NCI-H1694 (cell line): Measurements from ENCODE around the gene ASMTL.
"Not testable (repeated sequence)": the region's sequence is repeated elsewhere in the genome, so short reads cannot be mapped to it uniquely, and the experiment has no call there.

Source experiments
- DNase-seq: peaks from one replicate; lab custom pipeline; 2025; lab: John Stamatoyannopoulos, UW

Gene ASMTL

DNA sequence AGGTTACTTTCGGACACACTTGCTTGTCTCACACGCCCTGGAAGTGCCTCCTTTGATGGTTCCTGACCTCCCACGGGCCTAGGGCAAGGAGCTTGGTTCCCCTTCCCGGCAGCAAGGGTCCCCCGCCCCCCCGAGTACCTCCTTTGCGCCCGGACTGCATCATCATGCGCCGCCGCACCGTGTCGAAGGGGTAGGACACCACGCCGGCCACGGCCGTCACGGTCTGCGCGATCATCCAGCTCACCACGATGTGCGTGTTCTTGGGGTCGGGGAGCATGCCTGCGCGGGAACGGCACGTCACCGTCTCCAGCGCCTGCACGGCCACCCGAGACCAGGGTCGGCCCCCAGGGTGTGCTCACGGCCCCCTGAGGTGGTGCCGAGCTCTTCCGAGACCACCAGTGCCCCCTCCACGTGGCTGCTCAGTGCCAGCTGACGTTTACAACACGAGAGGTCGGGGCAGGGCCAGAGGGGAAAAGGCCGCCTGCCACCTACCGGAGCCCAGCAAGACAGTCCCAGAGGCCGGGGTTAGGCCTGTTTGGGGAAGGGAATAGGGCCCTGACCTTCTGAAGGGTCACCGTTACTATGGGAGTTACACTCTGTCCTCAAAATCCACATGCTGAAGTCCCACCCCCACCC, 65.5 kb downstream of the ASMTL start:
- DNase-seq: no peak

DNA sequence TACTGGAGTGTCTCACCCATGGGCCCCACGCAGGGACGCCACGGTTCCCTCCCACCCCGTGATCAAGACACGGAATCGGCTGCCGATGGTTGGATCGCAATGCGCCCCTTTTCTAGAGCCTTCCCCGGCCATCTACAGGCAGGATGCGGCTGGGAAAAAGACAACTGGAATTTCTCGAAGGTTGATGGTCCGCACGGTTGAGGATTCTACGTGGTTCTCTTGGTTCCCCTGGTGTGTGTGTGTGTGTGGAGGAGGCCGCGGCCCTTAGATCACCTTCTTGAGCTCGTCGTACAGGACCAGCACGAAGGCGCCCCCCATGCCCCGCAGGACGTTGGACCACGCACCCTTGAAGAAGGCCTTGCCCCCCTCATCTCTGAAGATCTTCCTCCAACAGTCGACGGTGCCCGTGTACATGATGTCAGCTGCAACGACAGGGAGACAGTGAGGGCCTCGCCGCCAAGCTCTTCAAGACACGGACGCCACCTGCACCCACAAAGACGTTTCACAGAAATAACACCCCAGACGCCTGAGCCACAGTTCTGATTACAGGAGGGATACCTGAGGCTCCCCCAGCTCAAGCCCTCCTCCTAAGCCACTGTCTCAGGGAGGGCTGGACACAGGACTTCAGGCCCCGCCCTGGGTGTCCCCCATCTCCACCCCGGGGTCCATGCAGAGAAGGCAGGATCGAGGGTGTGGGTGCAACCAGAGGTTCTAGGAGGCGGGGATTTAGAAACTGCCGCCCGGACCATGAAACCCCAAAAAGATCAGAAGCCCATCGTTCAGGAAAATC, 66.2 kb downstream of the ASMTL start:
- no peak for DNase-seq

DNA sequence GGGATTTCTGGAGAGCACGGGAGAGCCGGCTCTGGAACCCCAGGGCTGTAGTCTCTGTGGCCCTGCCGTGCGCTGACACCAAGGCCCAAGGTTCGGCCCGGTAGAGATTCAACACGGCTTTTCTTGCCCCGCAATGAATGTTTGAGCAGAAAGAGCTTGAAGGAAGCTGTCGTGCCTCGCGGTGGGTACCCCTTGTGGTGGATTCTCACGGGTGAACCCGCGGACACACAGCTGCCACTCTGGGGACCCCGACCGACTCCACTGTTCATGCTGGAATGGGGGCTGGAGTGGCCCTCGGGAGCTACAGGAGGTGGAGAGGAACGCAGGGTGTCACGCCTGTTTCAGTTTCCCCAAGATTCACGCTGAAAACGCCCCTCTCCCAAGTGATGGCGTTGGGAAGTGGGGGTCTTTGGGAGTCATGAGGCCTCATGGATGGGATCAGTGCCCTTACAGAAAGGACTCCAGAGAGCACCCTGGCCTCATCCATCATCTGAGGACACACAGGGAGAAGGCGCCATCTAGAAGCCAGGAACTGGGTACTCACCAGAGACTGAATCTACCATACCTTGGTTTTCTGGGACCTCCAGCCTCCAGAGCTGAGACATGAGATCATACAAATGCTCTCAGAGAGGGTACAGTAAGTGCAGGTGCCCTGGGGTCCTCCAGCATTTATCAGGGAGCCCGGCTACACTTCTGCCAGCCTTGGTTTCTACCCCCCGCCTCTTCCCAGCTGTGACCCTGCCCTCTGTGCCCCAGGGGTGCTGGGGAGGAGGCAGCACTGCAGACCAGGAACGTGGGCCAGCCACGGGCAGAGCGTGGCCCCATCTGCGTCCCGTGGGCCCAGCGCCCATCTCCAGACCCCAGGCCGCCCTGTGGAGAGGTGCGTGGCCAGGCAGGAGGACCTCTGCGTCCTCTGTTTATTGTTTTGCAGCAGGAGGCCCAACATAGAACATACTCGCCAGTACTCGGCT, 67.2 kb downstream of the ASMTL start:
- DNase-seq: no peak

DNA sequence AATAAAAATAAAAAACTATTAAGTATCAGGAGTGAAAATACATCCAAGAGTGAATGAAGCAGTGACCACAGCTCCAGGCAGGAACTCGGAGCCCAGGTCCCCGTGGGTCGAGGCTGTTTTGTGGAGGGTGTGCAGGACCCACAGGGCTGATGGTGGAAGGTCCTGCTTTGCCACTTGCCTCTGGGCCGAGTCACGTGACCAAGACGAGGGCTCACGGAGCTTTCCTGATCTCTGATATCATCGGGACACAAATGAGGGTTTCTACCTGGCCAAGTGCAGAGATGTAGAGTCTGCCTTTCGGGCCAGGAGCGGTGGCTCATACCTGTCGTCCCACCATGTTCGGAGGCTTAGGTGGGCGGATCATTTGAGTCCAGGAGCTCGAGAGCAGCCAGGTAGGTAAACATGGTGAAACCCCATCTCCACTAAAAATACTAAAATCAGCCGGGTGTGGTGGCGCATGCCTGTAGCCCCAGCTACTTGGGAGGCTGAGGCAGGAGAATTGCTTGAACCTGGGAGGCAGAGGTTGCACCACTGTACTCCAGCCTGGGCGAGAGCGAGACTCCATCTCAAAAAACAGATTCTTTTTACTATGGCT, 68.0 kb downstream of the ASMTL start:
- DNase-seq: no peak

DNA sequence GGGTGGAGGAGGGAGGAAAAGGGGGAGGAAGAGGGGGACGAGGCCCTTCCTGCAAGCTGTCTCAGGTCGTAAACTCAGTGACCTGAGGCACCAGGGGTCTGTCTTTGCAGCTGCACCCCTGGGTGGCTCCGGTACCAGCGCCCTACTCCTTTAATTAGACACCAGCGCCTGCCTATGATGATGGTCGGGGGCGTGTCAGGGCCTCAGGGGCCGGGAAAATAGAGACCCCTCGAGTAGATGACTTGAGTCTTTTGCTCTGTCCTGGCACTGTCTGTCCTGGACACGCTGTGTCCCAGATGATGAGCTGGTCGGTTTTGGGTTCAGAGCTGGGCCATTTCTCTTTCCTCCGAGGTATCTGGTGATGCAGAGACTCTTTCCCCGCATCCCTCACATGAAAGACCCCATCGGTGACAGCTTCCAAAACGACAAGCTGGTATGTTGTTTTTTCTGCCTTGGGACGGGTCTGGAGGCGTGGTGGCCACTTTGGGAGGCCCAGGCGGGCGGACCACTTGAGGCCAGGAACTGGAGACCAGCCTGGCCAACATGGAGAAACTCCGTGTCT, 72.0 kb downstream of the ASMTL start:
- DNase-seq: no peak

DNA sequence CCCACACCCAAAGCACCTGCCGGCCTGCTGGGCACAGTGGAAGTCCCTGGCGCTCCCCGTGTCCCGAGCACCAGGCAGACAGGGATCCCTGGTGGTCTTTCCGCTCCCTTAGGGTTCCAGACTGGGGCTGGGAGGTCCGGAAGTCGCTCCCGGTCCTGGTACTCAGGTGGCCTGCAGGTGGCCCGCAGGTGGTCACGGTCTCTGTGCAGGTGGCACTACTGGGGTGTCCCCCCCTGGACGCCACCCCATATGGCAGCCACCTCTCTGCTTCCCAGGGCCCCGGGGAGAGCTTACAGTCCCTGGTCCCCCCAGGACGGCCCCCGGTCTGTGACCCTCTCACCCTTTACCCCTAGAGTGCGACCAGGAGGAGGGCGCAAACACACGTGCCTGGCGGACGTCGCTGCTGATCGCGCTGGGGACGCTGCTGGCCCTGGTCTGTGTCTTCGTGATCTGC, 74.4 kb downstream of the ASMTL start:
- DNase-seq: no peak

DNA sequence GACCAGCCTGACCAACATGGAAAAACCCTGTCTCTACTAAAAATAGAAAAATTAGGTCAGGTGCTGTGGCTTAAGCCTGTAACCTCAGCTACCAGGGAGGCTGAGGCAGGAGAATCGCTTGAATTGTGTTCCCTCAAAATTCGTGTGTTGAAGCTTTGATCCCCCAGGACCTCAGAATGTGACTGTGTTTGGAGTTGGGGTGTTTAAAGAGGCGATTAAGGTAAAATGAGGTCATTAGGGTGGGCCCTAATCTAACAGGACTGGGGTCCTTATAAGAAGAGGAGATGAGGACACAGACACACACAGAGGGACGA, 84.4 kb downstream of the ASMTL start:
- DNase-seq: no peak

DNA sequence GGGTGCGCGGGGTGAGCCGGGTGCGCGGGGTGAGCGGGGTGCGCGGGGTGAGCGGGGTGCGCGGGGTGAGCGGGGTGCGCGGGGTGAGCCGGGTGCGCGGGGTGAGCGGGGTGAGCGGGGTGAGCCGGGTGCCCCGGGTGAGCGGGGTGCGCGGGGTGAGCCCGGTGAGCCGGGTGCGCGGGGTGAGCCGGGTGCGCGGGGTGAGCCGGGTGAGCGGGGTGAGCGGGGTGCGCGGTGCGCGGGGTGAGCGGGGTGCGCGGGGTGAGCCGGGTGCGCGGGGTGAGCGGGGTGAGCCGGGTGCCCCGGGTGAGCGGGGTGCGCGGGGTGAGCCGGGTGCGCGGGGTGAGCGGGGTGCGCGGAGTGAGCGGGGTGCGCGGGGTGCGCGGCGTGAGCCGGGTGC, 86.3 kb downstream of the ASMTL start:
- DNase-seq: not testable (repeated sequence)

DNA sequence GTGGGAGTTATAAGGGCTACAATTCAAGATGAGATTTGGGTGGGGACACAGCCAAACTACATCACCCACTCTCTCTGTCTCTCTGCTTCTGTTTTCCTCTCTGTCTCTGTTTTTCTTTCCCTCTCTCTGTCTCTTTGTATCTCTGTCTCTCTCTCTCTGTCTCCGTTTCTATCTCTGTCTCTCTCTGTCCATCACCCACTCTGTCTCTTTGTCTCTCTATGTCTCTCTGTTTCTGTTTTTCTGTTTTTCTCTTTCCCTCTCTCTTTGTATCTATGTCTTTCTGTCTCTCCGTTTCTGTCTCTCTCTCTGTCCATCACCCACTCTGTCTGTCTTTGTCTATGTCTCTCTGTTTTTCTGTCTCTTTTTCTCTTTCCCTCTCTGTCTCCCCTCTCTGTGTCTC, 90.8 kb downstream of the ASMTL start:
- DNase-seq: no peak

DNA sequence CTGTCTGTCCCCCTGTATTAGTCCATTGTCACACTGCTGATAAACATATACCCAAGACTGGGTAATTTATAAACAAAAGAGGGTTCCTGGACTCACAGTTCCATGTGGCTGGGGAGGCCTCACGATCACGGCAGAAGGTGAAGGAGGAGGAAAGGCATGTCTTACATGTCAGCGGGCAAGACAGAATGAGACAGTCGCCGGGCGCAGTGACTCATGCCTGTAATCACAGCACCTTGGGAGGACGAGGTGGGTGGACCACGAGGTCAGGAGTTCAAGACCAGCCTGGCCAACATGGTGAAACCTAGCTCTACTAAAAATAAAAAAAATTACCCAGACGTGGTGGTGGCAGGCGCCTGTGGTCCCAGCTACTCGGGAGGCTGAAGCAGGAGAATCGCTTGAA, 91.4 kb downstream of the ASMTL start:
- DNase-seq: no peak

DNA sequence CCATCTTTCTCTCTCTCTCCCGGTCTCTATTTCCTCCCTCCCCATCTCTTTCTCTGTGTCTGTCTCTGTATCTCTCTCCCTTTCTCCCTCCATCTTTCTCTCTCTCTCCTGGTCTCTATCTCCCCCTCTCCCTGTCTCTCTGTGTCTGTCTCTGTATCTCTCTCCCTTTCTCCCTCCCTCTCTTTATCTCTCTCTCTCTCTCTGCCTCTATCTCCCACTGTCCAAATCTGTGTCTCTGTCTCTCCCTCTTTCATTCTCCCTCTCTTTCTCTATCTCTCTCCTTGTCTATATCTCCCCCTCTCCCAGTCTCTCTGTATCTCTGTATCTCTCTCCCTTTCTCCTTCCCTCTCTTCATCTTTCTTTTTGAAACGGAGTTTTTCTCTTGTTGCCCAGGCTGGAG, 92.5 kb downstream of the ASMTL start:
- DNase-seq: no peak

DNA sequence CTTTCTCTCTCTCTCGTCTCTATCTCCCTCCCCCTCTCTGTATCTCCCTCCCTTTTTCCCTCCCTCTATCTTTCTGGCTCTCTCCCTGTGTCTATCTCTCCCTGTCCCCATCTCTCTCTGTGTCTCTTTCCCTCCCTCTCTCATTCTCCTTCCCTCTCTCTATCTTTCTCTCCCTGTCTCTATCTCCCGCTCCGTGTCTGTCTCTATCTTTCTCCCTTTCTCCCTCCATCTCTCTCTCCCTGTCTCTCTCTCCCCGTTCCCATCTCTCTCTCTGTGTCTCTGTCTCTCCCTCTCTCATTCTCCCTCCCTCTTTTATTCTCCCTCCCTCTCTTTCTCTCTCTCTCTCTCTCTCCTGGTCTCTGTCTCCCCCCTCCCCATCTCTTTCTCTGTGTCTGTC, 93.2 kb downstream of the ASMTL start:
- no peak for DNase-seq

DNA sequence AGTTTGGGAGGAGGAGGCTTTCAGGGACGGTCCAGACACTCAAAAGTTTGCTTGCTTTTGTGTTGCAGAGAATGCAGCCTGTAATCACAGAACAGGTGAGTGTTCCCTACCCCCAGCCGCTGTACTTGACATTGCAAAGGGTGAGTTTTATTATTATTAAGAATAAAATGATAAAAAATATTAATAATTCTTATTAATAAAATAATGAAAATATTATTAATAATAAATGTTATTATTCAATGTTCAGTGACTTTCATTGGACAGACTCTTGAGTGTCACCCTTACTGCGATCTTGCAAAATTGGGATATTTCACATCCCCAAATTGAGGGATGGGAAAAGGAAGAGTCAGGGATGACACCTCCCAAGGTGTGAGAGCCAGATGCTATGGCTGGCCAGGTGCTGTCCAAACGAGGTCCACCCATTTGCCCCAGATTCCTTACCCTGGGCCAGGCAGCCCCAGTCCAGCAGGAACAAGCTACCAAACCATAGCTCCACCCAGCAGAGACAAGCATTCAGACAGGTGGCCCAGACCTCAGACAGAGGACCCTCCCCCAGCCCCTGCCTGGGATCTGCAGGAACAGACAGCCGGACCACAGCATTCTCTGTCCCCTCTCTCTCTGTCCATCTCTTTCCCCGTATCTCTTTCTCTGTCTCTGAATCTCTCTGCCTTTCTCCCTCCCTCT, 93.8 kb downstream of the ASMTL start:
- no peak for DNase-seq

DNA sequence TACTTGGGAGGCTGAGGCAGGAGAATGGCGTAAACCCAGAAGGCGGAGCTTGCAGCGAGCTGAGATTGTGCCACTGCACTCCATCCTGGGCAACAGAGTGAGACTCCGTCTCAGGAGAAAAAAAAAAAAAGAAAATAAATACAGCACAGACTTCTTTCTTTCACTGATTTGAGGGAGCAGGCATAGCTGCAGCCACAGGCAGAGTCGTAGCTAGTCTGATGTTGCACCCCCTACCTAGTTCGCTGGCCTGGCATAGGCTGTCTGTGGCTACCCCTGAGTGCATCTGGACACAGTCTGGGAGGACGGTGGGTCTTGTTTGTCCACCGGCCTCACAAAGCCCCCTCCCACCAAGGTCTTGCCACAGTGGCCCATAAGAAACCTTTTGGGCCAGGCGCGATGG, 94.7 kb downstream of the ASMTL start:
- DNase-seq: no peak

DNA sequence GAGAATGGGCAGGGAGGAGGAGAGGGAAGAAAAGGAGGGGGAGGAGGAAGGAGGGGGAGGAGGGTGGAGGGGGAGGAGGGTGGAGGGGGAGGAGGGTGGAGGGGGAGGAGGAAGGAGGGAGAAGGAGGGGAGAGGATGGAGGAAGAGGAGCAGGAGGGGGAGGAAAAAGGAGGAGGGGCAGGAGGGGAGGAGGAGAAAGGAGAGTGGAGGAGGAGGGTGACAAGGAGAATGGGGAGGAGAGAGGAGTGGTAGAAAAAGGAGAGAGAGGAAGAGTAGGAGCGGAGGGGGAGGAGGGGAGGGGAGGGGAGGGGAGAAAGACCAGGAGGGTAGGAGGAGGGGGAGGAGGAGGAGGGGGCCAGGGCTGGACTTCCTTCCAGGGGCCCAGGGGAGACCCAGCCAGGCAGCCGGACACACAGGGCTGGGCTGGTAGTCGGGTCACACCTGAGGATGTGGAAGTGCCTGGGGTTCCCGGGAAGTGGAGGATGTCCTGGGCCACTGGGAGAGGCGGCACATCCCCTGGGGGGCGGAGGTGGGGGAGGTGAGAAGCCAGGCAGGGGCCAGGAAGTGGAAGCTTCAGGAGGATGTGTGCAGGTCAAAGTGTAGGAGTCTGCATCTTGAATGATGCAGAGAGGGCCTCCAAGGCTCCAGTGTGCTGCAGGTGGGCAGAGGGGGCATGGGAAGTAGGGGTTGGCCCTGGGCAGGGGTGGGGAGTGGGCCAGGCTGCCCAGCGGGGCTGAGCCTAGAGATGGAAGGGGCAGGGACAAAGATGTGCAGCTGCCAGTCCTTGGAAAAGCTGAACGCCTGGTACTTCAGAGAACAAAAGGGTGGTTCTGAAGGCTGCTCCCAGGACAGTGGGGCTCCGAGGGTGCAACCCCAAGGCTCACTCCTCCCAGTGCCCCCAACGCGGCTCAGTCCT, 97.3 kb downstream of the ASMTL start:
- DNase-seq: no peak

DNA sequence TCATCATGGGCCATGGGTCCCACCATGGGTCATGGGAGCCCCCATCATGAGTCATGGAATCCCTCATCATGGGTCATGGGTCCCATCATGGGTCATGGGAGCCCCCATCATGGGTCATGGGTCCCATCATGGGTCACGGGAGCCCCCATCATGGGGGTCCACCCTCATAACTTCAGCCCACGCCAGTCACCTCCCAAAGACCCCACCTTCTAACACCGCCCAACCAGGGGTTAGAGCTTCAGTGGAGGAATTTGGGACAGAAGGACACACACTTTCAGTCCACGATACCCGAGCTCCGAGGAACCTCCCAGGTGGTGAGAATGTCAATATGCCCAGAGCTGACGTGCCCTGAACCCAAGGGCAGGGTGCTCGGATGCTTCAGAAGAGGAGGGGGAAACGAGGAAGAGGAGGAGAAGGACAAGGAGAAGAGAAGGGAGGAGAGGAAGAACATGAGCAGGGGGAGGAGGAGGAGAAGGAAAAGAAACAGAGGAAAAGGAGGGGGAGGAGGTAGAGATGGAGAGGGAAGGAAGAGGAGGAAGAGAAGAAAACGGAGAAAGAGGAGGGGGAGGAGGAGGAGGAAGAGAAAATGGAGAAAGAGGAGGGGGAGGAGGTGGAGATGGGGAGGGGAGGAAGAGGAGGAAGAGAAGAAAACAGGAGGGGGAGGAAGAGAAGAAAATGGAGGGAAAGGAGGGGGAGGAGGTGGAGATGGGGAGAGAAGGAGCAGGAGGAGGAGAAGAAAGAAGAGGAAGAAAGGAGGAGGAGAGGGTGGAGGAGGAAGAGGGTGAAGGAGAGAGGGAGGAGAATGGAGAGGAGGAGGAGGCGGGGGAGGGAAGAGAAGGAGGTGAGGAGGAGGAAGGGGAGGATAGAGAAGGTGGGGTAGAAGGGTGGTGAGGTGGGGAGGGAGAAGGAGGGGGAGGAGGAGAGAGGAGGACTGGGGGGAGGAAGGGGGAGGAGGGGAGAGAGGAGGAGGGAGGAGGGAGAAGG, 98.4 kb downstream of the ASMTL start:
- DNase-seq: no peak
